Measurements from ENCODE around the gene DCDC2B.

Gene DCDC2B

GRCh38 chr1:32220746-32221580 lies 12.1 kb downstream of the DCDC2B start:
- Histone ChIP-seq H4K20me1 (ENCODE audit: insufficient read depth, low read length) (no peaks in the 10 kb centered on the region), H3K79me2 (ENCODE audit: low read length) (peaks cover 37% of the 10 kb centered on the region), H3K4me2 (ENCODE audit: low read depth, low read length) (peak overlapping the region; percentile 84), H3K4me3 (ENCODE audit: low read length) (peak overlapping the region; percentile 77; the same call in 1 of the 2 replicates), H3K27me3 (replicated peaks; ENCODE audit: insufficient read depth, low read length) (no peaks in the 10 kb centered on the region), H3K9me3 (replicated peaks; ENCODE audit: insufficient read depth, low read length) (no peaks in the 10 kb centered on the region), H3K36me3 (replicated peaks; ENCODE audit: insufficient read depth, low read length) (0 out of 2 replicates have a peak, but pooled peaks cover 3% of the 10 kb centered on the region), H3K9ac (ENCODE audit: low read length) (peak overlapping the region; percentile 91; the same call in 1 of the 2 replicates), H3F3A (ENCODE audit: insufficient read depth, low read length) (no peaks in the 10 kb centered on the region), H3K9me2 (replicated peaks; ENCODE audit: insufficient read depth, low read length) (no peaks in the 10 kb centered on the region), H2AFZ (ENCODE audit: low read length) (no peak overlapping the region), H3K27ac (ENCODE audit: low read length) (no peak overlapping the region), H3K4me1 (ENCODE audit: low read length) (peaks cover 5% of the 10 kb centered on the region; the same call in 1 of the 2 replicates)
- TF ChIP-seq CTCF (IDR thresholded peaks at IDR 0.05; ENCODE audit: low read length) (no peak), EZH2 (optimal IDR thresholded peaks at IDR 0.05; ENCODE audit: low read depth, low read length) (no peak), EZH2phosphoT487 (IDR thresholded peaks at IDR 0.05; ENCODE audit: low read length) (no peak)
- peak; percentile 1 for DNase-seq

GRCh38 chr1:32221581-32221979 lies 12.7 kb downstream of the DCDC2B start:
- TF ChIP-seq EZH2phosphoT487 (IDR thresholded peaks at IDR 0.05; ENCODE audit: low read length) (no peak), CTCF (IDR thresholded peaks at IDR 0.05; ENCODE audit: low read length) (no peak), EZH2 (optimal IDR thresholded peaks at IDR 0.05; ENCODE audit: low read depth, low read length) (no peak)
- Histone ChIP-seq H3K9me2 (replicated peaks; ENCODE audit: insufficient read depth, low read length) (no peaks in the 10 kb centered on the region), H3K27ac (ENCODE audit: low read length) (no peak overlapping the region), H4K20me1 (ENCODE audit: insufficient read depth, low read length) (no peaks in the 10 kb centered on the region), H3F3A (ENCODE audit: insufficient read depth, low read length) (no peaks in the 10 kb centered on the region), H2AFZ (ENCODE audit: low read length) (peak overlapping the region; percentile 60; the same call in 1 of the 2 replicates), H3K4me3 (ENCODE audit: low read length) (peak overlapping the region; percentile 77), H3K4me1 (ENCODE audit: low read length) (peaks cover 5% of the 10 kb centered on the region; the same call in 1 of the 2 replicates), H3K79me2 (ENCODE audit: low read length) (peaks cover 39% of the 10 kb centered on the region), H3K9me3 (replicated peaks; ENCODE audit: insufficient read depth, low read length) (no peaks in the 10 kb centered on the region), H3K4me2 (ENCODE audit: low read depth, low read length) (peak overlapping the region; percentile 84), H3K36me3 (replicated peaks; ENCODE audit: insufficient read depth, low read length) (0 out of 2 replicates have a peak, but pooled peaks cover 3% of the 10 kb centered on the region), H3K27me3 (replicated peaks; ENCODE audit: insufficient read depth, low read length) (no peaks in the 10 kb centered on the region), H3K9ac (ENCODE audit: low read length) (peak overlapping the region; percentile 91; the same call in 1 of the 2 replicates)
- DNase-seq, result no peak

GRCh38 chr1:32221980-32222755 lies 13.3 kb downstream of the DCDC2B start, which contains the start of the genes EIF3I and TMEM234:
TSS of gene EIF3I (plus strand) at chr1:32222407. CDS start at chr1:32222442, 35 bp downstream.
TSS of gene TMEM234 (minus strand) at chr1:32222353. CDS start at chr1:32222322, 31 bp downstream.
- Histone ChIP-seq H3K36me3 (replicated peaks; ENCODE audit: insufficient read depth, low read length) (0 out of 2 replicates have a peak, but pooled peaks cover 3% of the 10 kb centered on the region), H3K27me3 (replicated peaks; ENCODE audit: insufficient read depth, low read length) (no peaks in the 10 kb centered on the region), H2AFZ (ENCODE audit: low read length) (peak within 1 kb of the TSS; percentile 60), H3K4me2 (ENCODE audit: low read depth, low read length) (peak within 1 kb of the TSS; percentile 84), H3K9ac (ENCODE audit: low read length) (peak within 1 kb of the TSS; percentile 91), H3K4me1 (ENCODE audit: low read length) (peaks cover 5% of the 10 kb centered on the region; the same call in 1 of the 2 replicates), H3K79me2 (ENCODE audit: low read length) (peaks cover 39% of the 10 kb centered on the region), H3K4me3 (ENCODE audit: low read length) (peak within 1 kb of the TSS; percentile 77), H4K20me1 (ENCODE audit: insufficient read depth, low read length) (no peaks in the 10 kb centered on the region), H3K9me3 (replicated peaks; ENCODE audit: insufficient read depth, low read length) (no peaks in the 10 kb centered on the region), H3F3A (ENCODE audit: insufficient read depth, low read length) (no peaks in the 10 kb centered on the region), H3K27ac (ENCODE audit: low read length) (peak within 1 kb of the TSS; percentile 34; the same call in 1 of the 2 replicates), H3K9me2 (replicated peaks; ENCODE audit: insufficient read depth, low read length) (no peaks in the 10 kb centered on the region)
- TF ChIP-seq EZH2 (optimal IDR thresholded peaks at IDR 0.05; ENCODE audit: low read depth, low read length) (no peak), EZH2phosphoT487 (IDR thresholded peaks at IDR 0.05; ENCODE audit: low read length) (no peak), CTCF (IDR thresholded peaks at IDR 0.05; ENCODE audit: low read length) (no peak)
- peak; percentile 93 for DNase-seq

All from MM.1S (cell line).